Measurements from ENCODE around the gene DNAJC30. TPM values are rescaled to one million over a fixed set of nuclear protein-coding genes. Genes with fewer than 3 reads are reported as not detected.
A peak's percentile ranks its signal among the peaks of the same experiment; 100 is the strongest.

Gene DNAJC30
- total and polyA plus RNA-seq, 12 donors = 7.1 to 28.2 (median 14.9) TPM

DNA sequence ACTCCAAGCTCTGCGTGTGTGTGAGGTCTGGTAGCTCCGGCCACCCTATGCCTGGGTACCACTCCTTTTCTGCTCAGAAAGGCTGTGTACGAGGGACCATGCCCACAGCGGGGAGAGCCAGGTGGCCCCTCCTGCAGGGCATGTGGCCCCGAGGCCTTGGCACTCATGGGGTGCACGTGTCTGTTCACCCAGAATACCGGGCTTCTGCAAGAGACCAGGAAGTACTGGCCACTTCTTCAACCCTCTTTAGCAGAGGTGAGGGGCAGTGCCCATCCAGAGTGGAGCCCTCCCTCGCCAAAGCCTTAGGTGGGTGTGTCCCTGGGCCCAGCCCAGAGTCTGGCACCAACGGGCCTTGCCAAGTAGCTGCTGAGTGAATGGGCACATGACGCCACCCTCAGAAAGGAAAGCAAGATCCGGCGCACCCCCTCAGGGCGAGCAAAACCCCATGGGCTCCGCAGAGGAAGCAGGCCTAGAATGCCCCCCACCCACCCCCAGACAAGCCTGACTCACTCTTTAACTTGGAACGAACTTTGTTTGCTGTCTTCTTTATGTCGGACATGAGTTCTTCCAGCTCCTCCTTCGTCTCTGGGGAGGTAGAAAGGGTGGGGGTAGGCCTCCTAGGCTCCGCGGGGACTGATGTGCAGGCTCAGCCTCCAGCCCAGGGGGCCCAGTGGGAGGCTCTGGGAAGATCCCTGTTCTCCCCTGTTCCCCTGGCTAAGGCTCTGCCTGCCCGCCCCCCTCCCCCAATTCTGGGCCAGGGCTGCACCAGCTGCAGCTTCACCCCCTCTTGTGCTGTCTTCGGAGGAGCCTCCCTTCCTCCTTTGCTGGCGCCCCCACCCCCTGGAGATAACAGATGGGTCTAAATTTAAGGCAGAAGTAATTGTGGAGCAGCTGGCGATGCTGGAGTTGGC lies 21.6 kb upstream of the DNAJC30 start:
- no peaks in the 10 kb centered on the region for H3K9me3 ChIP-seq (replicated peaks in 1 of 3)
- TF ChIP-seq, protein P1, sequence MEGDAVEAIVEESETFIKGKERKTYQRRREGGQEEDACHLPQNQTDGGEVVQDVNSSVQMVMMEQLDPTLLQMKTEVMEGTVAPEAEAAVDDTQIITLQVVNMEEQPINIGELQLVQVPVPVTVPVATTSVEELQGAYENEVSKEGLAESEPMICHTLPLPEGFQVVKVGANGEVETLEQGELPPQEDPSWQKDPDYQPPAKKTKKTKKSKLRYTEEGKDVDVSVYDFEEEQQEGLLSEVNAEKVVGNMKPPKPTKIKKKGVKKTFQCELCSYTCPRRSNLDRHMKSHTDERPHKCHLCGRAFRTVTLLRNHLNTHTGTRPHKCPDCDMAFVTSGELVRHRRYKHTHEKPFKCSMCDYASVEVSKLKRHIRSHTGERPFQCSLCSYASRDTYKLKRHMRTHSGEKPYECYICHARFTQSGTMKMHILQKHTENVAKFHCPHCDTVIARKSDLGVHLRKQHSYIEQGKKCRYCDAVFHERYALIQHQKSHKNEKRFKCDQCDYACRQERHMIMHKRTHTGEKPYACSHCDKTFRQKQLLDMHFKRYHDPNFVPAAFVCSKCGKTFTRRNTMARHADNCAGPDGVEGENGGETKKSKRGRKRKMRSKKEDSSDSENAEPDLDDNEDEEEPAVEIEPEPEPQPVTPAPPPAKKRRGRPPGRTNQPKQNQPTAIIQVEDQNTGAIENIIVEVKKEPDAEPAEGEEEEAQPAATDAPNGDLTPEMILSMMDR (IDR thresholded peaks at IDR 0.05) = no peak
- TF ChIP-seq POLR2A (IDR thresholded peaks at IDR 0.05) = no peak
- WGBS, 4 donors = 84 to 89% (median 88%) methylated on average over 15 to 23 of the region's 23 CpGs
- peaks cover 0 to under 1% of the 10 kb centered on the region in 2 donors for H3K36me3 ChIP-seq (replicated peaks in 1 of 2)
- H3K4me1 ChIP-seq (replicated peaks in 1 of 2) = no peaks in the 10 kb centered on the region
- H3K27ac ChIP-seq = no peak overlapping the region
- H3K27me3 ChIP-seq = no peaks in the 10 kb centered on the region
- H3K4me3 ChIP-seq = no peak overlapping the region
- no peak for DNase-seq
- intact Hi-C loops (cut with DNase I) = no loop called here

DNA sequence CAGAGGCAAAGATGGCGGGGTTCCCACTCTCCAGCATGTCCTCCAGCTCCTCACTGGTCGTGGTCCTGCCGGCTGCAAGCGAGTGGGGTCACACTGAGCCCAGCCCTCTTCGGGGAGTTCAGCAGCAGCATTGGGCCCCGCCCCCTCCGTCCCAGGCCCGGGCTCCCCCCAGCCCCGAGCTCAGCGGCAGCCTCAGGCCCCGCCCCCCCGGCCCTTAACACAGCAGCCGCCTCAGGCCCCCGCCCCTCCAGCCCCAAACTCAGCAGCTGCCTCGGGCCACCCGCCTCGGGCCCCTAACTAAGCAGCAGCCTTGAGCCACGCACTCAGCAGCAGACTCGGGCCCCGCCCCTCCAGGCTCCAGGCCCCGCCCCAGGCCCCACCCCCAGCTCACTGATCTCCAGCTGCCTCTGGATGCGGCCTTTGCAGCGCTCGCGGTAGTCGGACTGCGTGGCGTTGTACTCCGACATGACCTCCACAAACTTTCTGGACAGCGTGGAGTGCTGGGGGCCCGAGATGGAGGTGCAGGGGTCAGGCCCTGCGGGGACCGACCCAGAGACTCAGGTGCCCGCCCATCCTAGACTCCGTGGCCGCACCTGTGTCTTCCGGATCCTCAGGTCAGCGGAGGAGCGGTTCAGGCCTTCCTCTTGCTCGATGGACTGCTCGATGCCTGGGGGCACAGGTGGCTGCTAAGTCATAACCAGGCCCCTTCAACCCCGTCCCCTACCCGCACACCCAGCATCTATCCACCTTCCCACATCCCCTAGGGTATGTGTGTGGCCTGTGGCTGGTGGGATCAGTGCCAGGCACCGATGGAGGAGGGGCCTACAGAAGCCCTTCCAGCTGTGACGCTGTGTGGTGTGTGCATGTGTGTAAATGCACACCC lies 20.7 kb upstream of the DNAJC30 start:
- Histone ChIP-seq H3K27me3 (no peaks in the 10 kb centered on the region), H3K4me1 (replicated peaks in 1 of 2) (no peaks in the 10 kb centered on the region), H3K9me3 (replicated peaks in 1 of 3) (no peaks in the 10 kb centered on the region), H3K27ac (no peak overlapping the region), H3K4me3 (peak overlapping the region in 1 of 4 donors; percentile 9), H3K36me3 (replicated peaks in 1 of 2) (peaks cover 0 to 8% of the 10 kb centered on the region in 2 donors)
- 30 to 74% (median 34%) methylated on average over 11 to 41 of the region's 45 CpGs for WGBS, 4 donors
- intact Hi-C loops (cut with DNase I) = no loop called here
- peak; percentile 62 to 77 (median 67) for DNase-seq
- no peak for TF ChIP-seq POLR2A (IDR thresholded peaks at IDR 0.05)
- TF ChIP-seq, protein P1 (IDR thresholded peaks at IDR 0.05) = no peak

DNA sequence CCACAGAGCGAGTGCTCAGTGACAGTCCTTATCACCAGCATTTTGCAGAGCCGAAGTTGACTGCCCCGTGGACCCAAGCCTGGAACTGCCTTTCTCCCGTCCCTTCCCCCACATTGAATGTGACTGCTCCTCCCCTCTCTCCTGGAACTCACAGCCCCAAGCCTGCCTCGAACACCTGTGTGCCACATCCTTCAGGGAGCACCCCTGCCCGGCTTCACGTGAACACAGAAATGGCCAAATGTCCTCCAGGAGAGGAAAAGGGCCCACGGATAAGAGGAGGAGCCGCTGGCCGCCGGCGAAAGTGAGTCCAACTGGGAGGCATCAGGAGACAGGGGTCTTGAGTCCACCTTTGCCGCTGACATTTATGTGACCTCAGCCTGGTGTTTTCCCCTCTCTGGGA lies 20.0 kb upstream of the DNAJC30 start:
- Histone ChIP-seq H3K27me3 (no peaks in the 10 kb centered on the region), H3K9me3 (replicated peaks in 1 of 3) (no peaks in the 10 kb centered on the region), H3K36me3 (replicated peaks in 1 of 2) (peaks cover 0 to 16% of the 10 kb centered on the region in 2 donors), H3K4me1 (replicated peaks in 1 of 2) (no peaks in the 10 kb centered on the region), H3K27ac (no peak overlapping the region), H3K4me3 (no peak overlapping the region)
- WGBS, 4 donors = 74 to 79% (median 76%) methylated on average over 13 of the region's 13 CpGs
- DNase-seq = no peak
- no peak for TF ChIP-seq POLR2A (IDR thresholded peaks at IDR 0.05)
- TF ChIP-seq, protein P1 (IDR thresholded peaks at IDR 0.05) = no peak
- intact Hi-C loops (cut with DNase I) = no loop called here

DNA sequence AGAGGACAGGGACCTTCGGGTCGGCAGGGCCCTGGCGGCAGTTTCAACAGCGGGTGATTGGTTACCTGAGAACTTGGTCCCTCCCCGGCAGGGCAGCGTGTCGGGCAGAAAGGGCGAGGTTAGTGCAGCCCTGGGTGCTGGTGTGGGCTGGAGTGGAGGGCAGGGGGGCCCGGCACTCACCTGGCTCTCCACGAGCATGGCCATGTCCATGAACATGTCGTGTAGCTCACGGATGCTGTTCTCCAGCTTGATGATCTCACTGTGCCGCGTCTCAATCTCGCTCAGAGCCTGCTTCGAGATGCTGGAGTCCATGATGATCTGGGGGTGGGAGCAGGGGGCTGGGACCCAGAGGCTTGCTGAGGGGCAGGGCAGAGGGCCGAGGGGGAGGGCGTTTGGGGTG lies 19.4 kb upstream of the DNAJC30 start:
- no peak for DNase-seq
- TF ChIP-seq, protein P1 (IDR thresholded peaks at IDR 0.05) = no peak
- no peak for TF ChIP-seq POLR2A (IDR thresholded peaks at IDR 0.05)
- 92 to 95% (median 94%) methylated on average over 12 to 18 of the region's 18 CpGs for WGBS, 4 donors
- H3K36me3 ChIP-seq (replicated peaks in 1 of 2) = peaks cover 0 to 22% of the 10 kb centered on the region in 2 donors
- H3K4me1 ChIP-seq (replicated peaks in 1 of 2) = no peaks in the 10 kb centered on the region
- no peaks in the 10 kb centered on the region for H3K9me3 ChIP-seq (replicated peaks in 1 of 3)
- no peak overlapping the region for H3K27ac ChIP-seq
- intact Hi-C loops (cut with DNase I) = no loop called here
- H3K4me3 ChIP-seq = no peak overlapping the region
- H3K27me3 ChIP-seq = no peaks in the 10 kb centered on the region

Data from adrenal gland (tissue), 12 donors.